Osteoblast (primary cell): ENCODE data around the gene SLC7A1. TPM values are rescaled to one million over a fixed set of nuclear protein-coding genes. Genes with fewer than 3 reads are reported as not detected.

ENCODE experiments used
- DNase-seq: peaks from one replicate; pipeline ENCODE4 v3.0.0; 2011; ENCODE audit warnings: low spot score, mixed read lengths; ENCODE audit not compliant: insufficient read length; ENCODE audit errors: missing footprints
- H2AFZ ChIP-seq: 2 replicates; pipeline ENCODE4 v1.6.0; 2011; ENCODE audit warnings: mild to moderate bottlenecking, low read length
- H3K27ac ChIP-seq: 2 replicates; pipeline ENCODE4 v1.5.1; 2011; ENCODE audit warnings: mild to moderate bottlenecking, low read depth, low read length, moderate library complexity
- H3K27me3 ChIP-seq: 2 replicates; pipeline ENCODE4 v1.6.0; 2012; ENCODE audit warnings: mild to moderate bottlenecking, control low read depth, inconsistent platforms, low read length, moderate library complexity; ENCODE audit not compliant: insufficient read depth
- H3K36me3 ChIP-seq: 2 replicates; pipeline ENCODE4 v1.5.1; 2011; ENCODE audit warnings: mild to moderate bottlenecking, low read length, control low read depth, moderate library complexity; ENCODE audit not compliant: insufficient read depth
- H3K4me1 ChIP-seq: 2 replicates; pipeline ENCODE4 v1.5.1; 2011; ENCODE audit warnings: mild to moderate bottlenecking, low read length, control low read depth, moderate library complexity; ENCODE audit not compliant: insufficient read depth
- H3K4me2 ChIP-seq: 2 replicates; pipeline ENCODE4 v1.6.0; 2011; ENCODE audit warnings: mild to moderate bottlenecking, low read length; ENCODE audit not compliant: insufficient read depth
- H3K4me3 ChIP-seq: fragments of 200-600 bp; sonication (generic); 3 replicates; pipeline ENCODE4 v1.5.1; 2012; ENCODE audit warnings: mild to moderate bottlenecking, low read length, inconsistent platforms; ENCODE audit not compliant: insufficient read depth
- H3K79me2 ChIP-seq: 2 replicates; pipeline ENCODE4 v1.6.0; 2012; ENCODE audit warnings: mild to moderate bottlenecking, low read length, control low read depth, inconsistent platforms; ENCODE audit not compliant: insufficient read depth
- H3K9me3 ChIP-seq: 2 replicates; pipeline ENCODE4 v1.5.1; 2011; ENCODE audit warnings: low read depth, low read length, control low read depth
- H4K20me1 ChIP-seq: 2 replicates; pipeline ENCODE4 v1.6.0; 2012; ENCODE audit warnings: mild to moderate bottlenecking, low read length, control low read depth; ENCODE audit not compliant: insufficient read depth
- total RNA-seq: library from RNA; depleted of rRNA; stranded (reverse); fragments of >200 nt; gene quantifications from 2 replicates; pipeline ENCODE4 v1.2.3, GENCODE V29; 2012
- TF ChIP-seq, protein P1 (sequence below): IDR thresholded peaks from 2 replicates; pipeline ENCODE4 v1.5.1; 2011; ENCODE audit warnings: mild to moderate bottlenecking, low read depth, low read length, moderate library complexity; ENCODE audit errors: extremely low read depth

SLC7A1 gene
- total RNA-seq, 1 donor = 25.7 TPM

DNA sequence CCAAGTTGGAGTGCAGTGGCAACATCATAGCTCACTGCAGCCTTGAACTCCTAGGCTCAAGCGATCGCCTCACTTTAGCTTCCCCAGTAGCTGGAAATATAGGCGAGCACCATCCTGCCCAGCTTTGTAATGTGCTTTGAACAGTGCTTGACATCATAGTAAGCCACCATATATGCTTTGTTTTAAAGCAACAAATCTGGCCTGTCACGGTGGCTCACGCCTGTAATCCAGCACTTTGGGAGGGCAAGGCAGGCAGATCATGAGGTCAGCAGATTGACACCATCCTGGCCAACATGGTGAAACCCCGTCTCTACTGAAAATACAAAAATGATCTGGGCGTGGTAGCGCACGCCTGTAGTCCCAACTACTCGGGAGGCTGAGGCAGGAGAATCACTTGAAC, 1.8 kb upstream of the SLC7A1 start:
- H3K4me1 ChIP-seq = peaks cover 7% of the 10 kb centered on the region
- no peaks in the 10 kb centered on the region for H3K9me3 ChIP-seq
- TF ChIP-seq, protein P1, sequence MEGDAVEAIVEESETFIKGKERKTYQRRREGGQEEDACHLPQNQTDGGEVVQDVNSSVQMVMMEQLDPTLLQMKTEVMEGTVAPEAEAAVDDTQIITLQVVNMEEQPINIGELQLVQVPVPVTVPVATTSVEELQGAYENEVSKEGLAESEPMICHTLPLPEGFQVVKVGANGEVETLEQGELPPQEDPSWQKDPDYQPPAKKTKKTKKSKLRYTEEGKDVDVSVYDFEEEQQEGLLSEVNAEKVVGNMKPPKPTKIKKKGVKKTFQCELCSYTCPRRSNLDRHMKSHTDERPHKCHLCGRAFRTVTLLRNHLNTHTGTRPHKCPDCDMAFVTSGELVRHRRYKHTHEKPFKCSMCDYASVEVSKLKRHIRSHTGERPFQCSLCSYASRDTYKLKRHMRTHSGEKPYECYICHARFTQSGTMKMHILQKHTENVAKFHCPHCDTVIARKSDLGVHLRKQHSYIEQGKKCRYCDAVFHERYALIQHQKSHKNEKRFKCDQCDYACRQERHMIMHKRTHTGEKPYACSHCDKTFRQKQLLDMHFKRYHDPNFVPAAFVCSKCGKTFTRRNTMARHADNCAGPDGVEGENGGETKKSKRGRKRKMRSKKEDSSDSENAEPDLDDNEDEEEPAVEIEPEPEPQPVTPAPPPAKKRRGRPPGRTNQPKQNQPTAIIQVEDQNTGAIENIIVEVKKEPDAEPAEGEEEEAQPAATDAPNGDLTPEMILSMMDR = no peak

DNA sequence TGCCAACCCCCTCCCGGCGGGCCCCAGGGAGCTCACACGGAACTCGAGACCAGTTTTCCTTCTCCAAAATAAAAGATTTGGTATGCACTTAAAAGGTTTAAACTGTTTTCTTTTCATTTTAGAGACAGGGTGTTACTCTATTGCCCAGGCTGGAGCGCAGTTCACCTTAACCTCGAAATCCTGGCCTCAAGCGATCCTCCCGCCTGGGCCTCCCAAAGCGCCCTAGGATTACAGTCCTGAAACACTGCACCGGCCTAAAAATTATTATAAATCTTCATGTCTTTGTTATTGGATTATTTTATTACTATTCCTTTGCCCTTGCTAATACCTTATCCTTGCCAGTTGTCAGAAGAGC, 553 bp upstream of the SLC7A1 start:
- no peaks in the 10 kb centered on the region for H3K36me3 ChIP-seq
- peak overlapping the region; percentile 59 for H2AFZ ChIP-seq
- H3K4me2 ChIP-seq = peak overlapping the region; percentile 84
- H3K4me1 ChIP-seq = peaks cover 18% of the 10 kb centered on the region
- peaks cover 15% of the 10 kb centered on the region for H4K20me1 ChIP-seq
- H3K79me2 ChIP-seq = peaks cover 43% of the 10 kb centered on the region
- no peaks in the 10 kb centered on the region for H3K9me3 ChIP-seq
- H3K4me3 ChIP-seq = peak overlapping the region; percentile 81
- peak overlapping the region; percentile 52 for H3K27ac ChIP-seq
- H3K27me3 ChIP-seq = no peaks in the 10 kb centered on the region
- TF ChIP-seq, protein P1 = no peak
- no peak for DNase-seq

More for the DNA sequence above, 1.8 kb upstream of the SLC7A1 start:
- H3K79me2 ChIP-seq = peaks cover 31% of the 10 kb centered on the region
- DNase-seq = no peak
- H3K4me2 ChIP-seq = no peak overlapping the region
- no peaks in the 10 kb centered on the region for H3K36me3 ChIP-seq
- no peak overlapping the region for H3K4me3 ChIP-seq
- peaks cover 8% of the 10 kb centered on the region for H4K20me1 ChIP-seq
- no peak overlapping the region for H2AFZ ChIP-seq
- no peaks in the 10 kb centered on the region for H3K27me3 ChIP-seq
- H3K27ac ChIP-seq = no peak overlapping the region

DNA sequence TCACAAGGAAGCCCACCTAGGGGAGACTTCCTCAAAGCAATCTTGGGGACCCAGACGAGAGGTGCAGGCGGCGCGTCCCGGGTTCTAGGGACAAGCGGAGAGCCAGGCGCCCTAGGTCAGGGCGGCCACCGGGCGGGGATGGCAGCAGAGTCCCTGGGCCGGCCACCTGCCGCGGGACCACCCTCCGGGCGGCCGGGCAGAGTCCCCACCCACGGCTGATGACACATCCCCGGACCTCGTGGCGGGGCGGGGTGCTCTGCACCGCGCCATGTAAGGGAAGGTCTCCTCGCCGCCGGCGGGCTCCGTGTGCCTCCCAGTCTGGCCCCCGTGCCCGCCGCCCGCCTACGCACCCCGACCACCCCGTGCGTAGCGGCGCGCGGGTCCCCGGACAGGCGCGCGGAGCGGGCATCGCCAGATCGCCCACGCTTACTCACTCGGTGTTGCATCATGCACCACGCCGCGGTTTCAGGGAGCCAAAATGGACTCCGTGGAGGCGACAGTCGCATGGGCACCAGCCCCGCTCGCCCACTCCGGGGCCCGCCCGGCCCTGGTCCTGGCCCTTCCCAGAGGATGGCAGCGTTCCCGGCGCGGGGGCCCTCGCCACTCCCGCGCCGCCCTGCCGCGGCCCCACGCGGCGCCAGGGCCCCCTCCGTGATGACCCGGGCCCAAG, 643 bp downstream of the SLC7A1 start:
- H3K79me2 ChIP-seq = peaks cover 55% of the 10 kb centered on the region

DNA sequence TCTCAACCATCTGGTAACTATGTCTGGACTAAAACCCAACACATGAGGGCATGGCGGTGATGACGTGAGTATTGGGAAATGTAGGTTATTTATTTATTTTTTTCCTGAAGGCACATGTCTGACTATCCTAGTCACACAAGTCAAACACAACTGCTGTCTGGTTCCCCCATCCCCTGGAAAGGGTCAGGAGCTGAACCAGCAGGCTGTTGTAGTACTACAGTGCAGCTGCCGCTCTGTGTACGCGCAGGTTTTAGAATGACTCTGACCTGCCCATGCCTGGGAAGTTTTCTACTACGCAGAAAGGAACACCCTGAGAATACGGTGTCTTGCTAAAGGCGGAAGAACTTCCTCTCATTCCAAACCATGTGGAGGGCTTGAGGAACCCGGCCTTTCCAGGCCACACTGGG, 1.2 kb downstream of the SLC7A1 start:
- Histone ChIP-seq H3K79me2 (peaks cover 60% of the 10 kb centered on the region), H3K27ac (peak overlapping the region; percentile 97), H3K4me3 (peak overlapping the region; percentile 81), H3K9me3 (no peaks in the 10 kb centered on the region), H2AFZ (no peak overlapping the region), H3K27me3 (no peaks in the 10 kb centered on the region), H3K36me3 (no peaks in the 10 kb centered on the region), H4K20me1 (peaks cover 28% of the 10 kb centered on the region), H3K4me2 (peak overlapping the region; percentile 89), H3K4me1 (peaks cover 31% of the 10 kb centered on the region)
- TF ChIP-seq, protein P1 = no peak
- DNase-seq = peak; percentile 95

More for the DNA sequence above, 643 bp downstream of the SLC7A1 start:
- DNase-seq = peak; percentile 96
- Histone ChIP-seq H4K20me1 (peaks cover 23% of the 10 kb centered on the region), H3K4me1 (peaks cover 26% of the 10 kb centered on the region), H3K4me3 (peak overlapping the region; percentile 81), H3K36me3 (no peaks in the 10 kb centered on the region), H3K27ac (peak overlapping the region; percentile 97), H2AFZ (peak overlapping the region; percentile 48), H3K4me2 (peak overlapping the region; percentile 89), H3K9me3 (no peaks in the 10 kb centered on the region), H3K27me3 (no peaks in the 10 kb centered on the region)
- TF ChIP-seq, protein P1 = no peak
